ENCODE measurements around the gene DOCK10. TPM values are rescaled to one million over a fixed set of nuclear protein-coding genes. Genes with fewer than 3 reads are reported as not detected.

DOCK10 gene
- total RNA-seq, 1 donor from 2014 or later, result 25.5 TPM

GRCh38 chr2:224786848-224787247 lies 255.4 kb downstream of the DOCK10 start:
- no peak for DNase-seq (ENCODE audit: low spot score)

- no peak for DNase-seq (ENCODE audit: low spot score)
These were observed 260.9 kb downstream of the DOCK10 start for GRCh38 chr2:224781400-224781799.

DNA sequence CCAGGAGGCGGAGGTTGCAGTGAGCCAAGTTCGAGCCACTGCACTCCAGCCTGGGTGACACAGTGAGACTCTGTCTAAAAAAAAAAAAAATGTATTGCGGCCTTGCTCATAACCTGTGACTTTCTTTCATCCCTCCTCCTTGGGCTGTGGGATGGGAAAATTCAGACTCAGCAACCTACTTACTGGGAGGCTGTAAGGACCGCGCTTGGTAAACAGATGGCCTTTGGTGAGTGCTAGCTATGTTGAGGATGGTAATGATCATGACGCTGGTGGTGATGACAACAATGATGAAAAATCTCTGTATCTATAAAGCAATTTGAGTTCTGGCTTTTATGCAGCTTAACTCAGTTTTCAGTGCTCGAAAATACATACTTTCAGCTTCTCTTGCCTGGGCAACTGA lies 261.4 kb downstream of the DOCK10 start:
- DNase-seq (ENCODE audit: low spot score), result no peak

- no peak for DNase-seq (ENCODE audit: low spot score)
These were observed 262.2 kb downstream of the DOCK10 start for GRCh38 chr2:224780106-224780505.

GRCh38 chr2:224778474-224778877 lies 263.8 kb downstream of the DOCK10 start:
- peak; percentile 86 for DNase-seq (ENCODE audit: low spot score)

- no peak for DNase-seq (ENCODE audit: low spot score)
These were observed 264.7 kb downstream of the DOCK10 start for GRCh38 chr2:224777559-224777930.

DNA sequence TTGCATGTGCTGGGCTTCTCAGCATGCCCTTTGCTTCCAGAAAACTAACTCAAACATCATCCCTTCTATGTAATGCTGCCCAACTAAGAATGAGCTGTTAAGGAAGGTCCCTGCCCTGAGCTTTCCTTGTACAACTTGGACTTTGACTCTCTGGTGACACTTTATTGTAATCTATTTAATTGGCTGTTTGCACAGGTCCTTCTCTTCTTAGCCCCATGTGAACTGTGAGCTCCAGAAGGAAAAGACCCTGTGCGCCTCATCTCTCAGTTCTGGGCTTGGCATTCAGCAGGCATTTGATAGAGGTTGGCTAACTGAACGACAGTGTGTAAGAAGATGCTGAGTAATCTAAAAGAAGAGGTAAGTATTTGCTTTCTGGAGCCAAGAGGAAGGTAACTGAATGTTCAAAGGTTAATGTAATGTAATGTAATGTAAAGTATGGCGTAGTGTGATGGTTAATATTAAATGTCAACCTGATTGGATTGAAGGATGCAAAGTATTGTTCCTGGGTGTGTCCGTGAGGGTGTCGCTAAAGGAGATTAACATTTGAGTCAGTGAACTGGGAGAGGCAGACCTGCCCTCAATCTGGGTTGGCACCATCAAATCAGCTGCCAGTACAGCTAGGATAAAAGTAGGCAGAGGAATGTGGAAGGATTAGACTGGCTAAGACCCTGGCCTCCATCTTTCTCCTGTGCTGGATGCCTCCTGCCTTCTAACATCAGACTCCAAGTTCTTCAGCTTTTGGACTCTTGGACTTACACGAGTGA lies 265.3 kb downstream of the DOCK10 start:
- DNase-seq (ENCODE audit: low spot score), result no peak

DNA sequence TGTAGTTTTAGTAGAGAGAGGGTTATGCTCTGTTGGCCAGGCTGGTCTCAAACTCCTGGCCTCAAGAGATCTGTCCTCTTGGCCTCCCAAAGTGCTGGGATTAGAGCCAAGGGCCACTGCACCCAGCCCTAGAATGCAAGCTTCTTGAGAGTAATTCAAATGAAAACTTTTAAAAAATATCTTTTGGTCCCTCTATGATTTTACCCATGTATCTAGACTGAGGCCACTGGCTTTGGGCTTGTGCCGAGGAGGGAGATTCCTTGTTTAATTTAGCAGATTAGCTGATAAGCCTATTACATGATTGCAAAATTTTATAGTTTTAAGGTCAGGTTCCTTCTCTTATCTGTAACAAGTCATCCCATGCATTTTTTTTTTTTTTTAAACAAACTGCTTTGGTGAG lies 266.6 kb downstream of the DOCK10 start:
- no peak for DNase-seq (ENCODE audit: low spot score)

GRCh38 chr2:224774735-224775134 lies 267.5 kb downstream of the DOCK10 start:
- DNase-seq (ENCODE audit: low spot score), result no peak

DNA sequence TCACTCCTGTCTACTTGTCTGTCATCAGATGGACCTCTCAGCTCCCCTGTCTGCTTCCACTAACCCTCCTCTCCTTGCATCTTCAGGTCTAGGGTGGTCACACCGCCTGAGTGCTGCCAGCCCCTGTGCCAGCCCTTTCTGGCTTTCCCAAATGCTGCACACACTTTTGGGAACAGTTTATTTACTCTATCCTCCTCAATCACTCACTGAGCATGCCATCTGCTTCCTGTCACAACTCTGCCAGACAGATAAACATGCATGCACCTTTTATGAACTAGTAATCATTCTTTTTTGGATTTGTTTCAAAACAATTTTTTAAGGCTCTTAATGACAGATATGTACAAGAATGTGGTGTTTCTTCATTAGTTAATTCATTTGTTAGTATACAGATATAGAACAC lies 269.8 kb downstream of the DOCK10 start:
- no peak for DNase-seq (ENCODE audit: low spot score)

GRCh38 chr2:224769489-224769888 lies 272.8 kb downstream of the DOCK10 start:
- no peak for DNase-seq (ENCODE audit: low spot score)

GRCh38 chr2:224764565-224765236 lies 277.6 kb downstream of the DOCK10 start:
- no peak for DNase-seq (ENCODE audit: low spot score)

GRCh38 chr2:224757934-224758548 lies 284.2 kb downstream of the DOCK10 start:
- DNase-seq (ENCODE audit: low spot score), result no peak

DNA sequence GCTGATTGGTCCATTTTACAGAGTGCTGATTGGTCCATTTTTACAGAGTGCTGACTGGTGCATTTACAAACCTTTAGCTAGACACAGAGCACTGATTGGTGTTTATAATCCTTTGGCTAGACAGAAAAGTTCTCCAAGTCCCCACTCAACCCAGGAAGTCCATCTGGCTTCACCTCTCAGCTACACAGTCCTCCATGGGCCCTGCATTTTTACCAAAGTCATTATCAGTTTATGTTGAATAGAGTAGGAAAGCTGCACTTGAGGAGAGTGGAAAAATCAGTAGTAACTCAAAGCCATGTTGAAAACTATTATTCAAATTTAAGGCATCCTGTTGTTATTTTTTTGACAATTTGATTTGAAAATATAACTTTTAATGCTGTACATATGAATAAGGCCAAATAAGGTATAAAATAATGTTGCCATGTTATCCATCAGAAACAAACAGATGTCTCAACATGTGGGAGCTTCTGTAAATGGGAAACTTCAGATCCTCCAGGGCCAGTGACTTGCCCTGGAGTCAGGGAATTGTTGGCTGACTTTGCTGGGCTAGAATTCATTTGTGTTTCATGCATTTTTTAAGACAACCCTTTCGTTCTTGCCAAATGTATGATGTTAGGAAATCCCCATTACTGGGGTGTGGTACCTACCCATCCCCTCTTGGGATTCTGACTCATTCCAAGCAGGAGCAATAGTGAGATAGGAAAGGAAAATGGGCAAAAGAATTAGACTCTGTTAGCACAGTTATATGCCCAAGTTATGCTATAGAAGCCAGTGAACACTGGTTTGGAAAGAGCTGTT lies 288.3 kb downstream of the DOCK10 start:
- DNase-seq (ENCODE audit: low spot score), result peak; percentile 30

GRCh38 chr2:224751996-224752698 lies 290.1 kb downstream of the DOCK10 start:
- DNase-seq (ENCODE audit: low spot score), result no peak

- DNase-seq (ENCODE audit: low spot score), result no peak
These were observed 293.1 kb downstream of the DOCK10 start for GRCh38 chr2:224749136-224749535.

DNA sequence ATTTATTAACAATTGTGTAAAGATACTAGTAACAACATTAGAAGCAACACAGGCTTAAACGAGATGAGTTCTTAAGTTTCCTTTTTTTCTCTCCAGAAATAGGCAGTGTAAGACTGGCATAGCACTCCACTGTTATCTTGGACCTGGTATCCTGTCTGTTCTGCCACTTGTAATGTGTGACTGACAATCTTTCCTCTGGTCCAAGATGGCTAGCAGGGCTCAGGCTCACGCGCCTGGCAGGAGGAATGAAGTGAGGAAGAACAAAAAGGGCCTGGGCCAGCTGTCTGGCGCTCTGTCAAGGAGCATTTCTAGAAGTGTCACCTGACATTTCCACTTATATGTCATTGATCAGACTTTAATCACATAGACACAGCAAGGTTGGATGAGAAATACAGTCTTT lies 294.5 kb downstream of the DOCK10 start:
- no peak for DNase-seq (ENCODE audit: low spot score)

- DNase-seq (ENCODE audit: low spot score), result no peak
These were observed 306.0 kb downstream of the DOCK10 start for GRCh38 chr2:224736227-224736626.

DNA sequence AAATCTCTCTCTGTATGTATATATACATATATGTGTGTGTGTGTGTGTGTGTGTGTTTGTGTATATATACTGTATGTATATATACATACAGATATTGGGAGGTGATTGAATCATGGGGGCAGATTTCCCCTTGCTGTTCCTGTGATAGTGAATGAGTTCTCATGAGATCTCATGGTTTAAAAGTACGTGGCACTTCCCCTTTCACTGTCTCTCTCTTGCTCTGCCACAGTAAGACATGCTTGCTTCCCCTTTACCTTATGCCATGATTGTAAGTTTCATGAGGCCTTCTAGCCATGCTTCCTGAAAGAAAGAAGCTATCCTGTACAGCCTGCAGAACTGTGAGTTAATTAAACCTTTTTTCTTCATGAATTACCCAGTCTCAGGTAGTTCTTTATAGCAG lies 307.3 kb downstream of the DOCK10 start:
- DNase-seq (ENCODE audit: low spot score), result no peak

DNA sequence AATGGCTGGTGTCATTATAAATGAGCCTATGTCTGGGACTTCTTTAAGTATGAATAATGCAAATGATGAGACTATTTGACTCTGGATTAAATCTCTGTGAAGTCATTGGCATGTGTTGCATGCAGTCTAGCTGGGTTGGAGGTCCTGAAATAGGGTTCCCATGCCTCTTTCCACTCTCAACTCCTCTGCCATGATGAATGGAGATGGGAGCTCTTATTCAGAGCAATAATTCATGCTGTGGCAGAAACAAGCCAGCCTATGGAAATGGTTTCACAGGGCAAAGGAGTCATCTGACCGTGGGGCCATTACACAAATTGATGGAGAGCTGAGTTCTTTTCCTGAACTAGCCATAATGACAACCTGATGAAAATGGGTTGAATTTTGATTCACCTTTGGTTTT lies 310.6 kb downstream of the DOCK10 start:
- DNase-seq (ENCODE audit: low spot score), result no peak

GRCh38 chr2:224729435-224729834 lies 312.8 kb downstream of the DOCK10 start:
- no peak for DNase-seq (ENCODE audit: low spot score)
